Stimulated activated CD8-positive, alpha-beta memory T cell treated with anti-CD3 and anti-CD28 coated beads, Interleukin-12 subunit alpha, Interleukin-12 subunit beta, amount 100 ng/mL, for 1 hour (primary cell): ENCODE measurements around the gene CLEC2D.
"Not testable (repeated sequence)": the region's sequence is repeated elsewhere in the genome, so short reads cannot be mapped to it uniquely, and the experiment has no call there.

ENCODE experiments used
- DNase-seq: peaks from one replicate; pipeline ENCODE4 v3.0.0-alpha.2; 2020; ENCODE audit warnings: low read depth

Gene CLEC2D

GRCh38 chr12:9669534-9669933 is at the start of gene CLEC2D:
Gene CLEC2D, plus strand, starts transcription at chr12:9669713. Its CDS starts 22 bp downstream, at chr12:9669735.
- DNase-seq = no peak

- no peak for DNase-seq
These were observed 44.5 kb upstream of the CLEC2D start for GRCh38 chr12:9625019-9625418.

- DNase-seq = no peak
These were observed 43.2 kb upstream of the CLEC2D start for GRCh38 chr12:9626291-9626690.

- DNase-seq = no peak
These were observed 42.7 kb upstream of the CLEC2D start for GRCh38 chr12:9626821-9627220.

- no peak for DNase-seq
These were observed 36.7 kb upstream of the CLEC2D start for GRCh38 chr12:9632766-9633165.

- peak; percentile 80 for DNase-seq
These were observed 35.2 kb upstream of the CLEC2D start for GRCh38 chr12:9634177-9634803.

GRCh38 chr12:9634969-9635754 is 34.4 kb upstream of the CLEC2D start:
- DNase-seq = no peak

- DNase-seq = no peak
These were observed 33.2 kb upstream of the CLEC2D start for GRCh38 chr12:9636150-9636850.

GRCh38 chr12:9636851-9637206 is 32.7 kb upstream of the CLEC2D start:
- DNase-seq = no peak

- no peak for DNase-seq
These were observed 29.5 kb upstream of the CLEC2D start for GRCh38 chr12:9640024-9640423.

GRCh38 chr12:9642606-9643265 is 26.8 kb upstream of the CLEC2D start:
- no peak for DNase-seq

GRCh38 chr12:9643266-9643660 is 26.2 kb upstream of the CLEC2D start:
- no peak for DNase-seq

- DNase-seq = not testable (repeated sequence)
These were observed 24.4 kb upstream of the CLEC2D start for GRCh38 chr12:9644985-9645551.

GRCh38 chr12:9646794-9647781 is 22.4 kb upstream of the CLEC2D start:
- DNase-seq = no peak

GRCh38 chr12:9647825-9648700 is 21.4 kb upstream of the CLEC2D start:
- peak; percentile 77 for DNase-seq

GRCh38 chr12:9648701-9649531 is 20.6 kb upstream of the CLEC2D start:
- no peak for DNase-seq

GRCh38 chr12:9649532-9649940 is 20.0 kb upstream of the CLEC2D start:
- DNase-seq = no peak

- no peak for DNase-seq
These were observed 19.3 kb upstream of the CLEC2D start for GRCh38 chr12:9650151-9650576.

- DNase-seq = no peak
These were observed 18.2 kb upstream of the CLEC2D start for GRCh38 chr12:9651265-9651729.
